AG08395 (cell line): Measurements from ENCODE around the gene C16orf95.
"Not testable (repeated sequence)": the region's sequence is repeated elsewhere in the genome, so short reads cannot be mapped to it uniquely, and the experiment has no call there.

Experiments
- DNase-seq: peaks from one replicate; pipeline ENCODE4 v3.0.0; 2012; ENCODE audit warnings: mixed read lengths, low spot score

The C16orf95 gene

GRCh38 chr16:87316923-87317749 lies at the start of gene C16orf95:
C16orf95 (minus strand) TSS chr16:87317392; CDS start chr16:87317242, 150 bp downstream.
- peak; percentile 100 for DNase-seq

DNA sequence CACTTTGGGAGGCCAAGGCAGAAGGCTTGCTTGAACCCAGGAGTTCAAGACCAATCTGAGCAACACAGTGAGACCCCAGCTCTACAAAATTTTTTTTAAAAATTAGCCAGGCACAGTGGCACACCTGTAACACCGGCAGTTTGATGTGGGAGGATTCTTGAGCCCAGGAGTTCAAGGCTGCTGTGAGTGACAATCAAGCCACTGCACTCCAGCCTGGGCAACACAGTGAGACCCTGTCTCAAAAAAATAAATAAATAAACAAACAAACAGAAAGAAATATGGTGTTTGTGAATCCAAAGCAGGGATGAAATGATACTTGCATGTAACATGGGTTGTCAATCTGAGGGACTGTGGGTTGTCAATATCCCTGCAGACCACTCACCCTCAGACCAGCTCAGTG lies 49.7 kb upstream of the C16orf95 start:
- no peak for DNase-seq

- no peak for DNase-seq
Measured at GRCh38 chr16:87366288-87366687, 49.1 kb upstream of the C16orf95 start.

DNA sequence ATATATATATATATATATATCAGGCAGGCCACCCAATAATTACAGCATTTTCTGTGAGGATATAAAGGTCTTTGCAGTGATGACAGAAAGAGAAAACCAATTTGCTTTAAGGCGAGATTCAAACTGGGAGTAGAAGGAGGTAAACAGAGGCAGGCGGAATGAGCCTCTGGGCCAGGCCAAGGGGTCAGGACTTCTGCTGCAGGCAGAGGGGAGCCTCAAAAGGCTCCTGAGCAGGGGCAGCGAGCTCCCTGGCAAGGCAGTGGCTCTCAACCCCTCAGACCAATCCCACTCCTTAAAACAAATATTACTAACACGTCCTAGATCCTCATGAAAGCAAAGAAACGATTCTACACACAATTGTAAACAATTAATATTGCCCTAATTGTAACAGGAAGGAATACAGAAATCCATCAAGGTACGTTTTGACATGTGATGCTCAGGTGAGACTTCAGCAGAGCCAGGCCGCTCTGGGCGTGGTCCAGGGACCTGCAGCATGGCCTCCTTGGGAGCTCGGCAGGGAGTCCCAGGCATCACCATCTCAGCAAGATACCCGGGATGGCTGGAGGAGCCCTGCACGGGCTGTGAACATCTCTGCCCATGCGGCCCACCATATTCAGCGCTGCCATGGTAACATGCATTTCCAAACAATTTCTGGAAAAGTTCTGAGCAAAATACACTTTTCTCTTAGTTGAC lies 48.0 kb upstream of the C16orf95 start:
- DNase-seq, result no peak

DNA sequence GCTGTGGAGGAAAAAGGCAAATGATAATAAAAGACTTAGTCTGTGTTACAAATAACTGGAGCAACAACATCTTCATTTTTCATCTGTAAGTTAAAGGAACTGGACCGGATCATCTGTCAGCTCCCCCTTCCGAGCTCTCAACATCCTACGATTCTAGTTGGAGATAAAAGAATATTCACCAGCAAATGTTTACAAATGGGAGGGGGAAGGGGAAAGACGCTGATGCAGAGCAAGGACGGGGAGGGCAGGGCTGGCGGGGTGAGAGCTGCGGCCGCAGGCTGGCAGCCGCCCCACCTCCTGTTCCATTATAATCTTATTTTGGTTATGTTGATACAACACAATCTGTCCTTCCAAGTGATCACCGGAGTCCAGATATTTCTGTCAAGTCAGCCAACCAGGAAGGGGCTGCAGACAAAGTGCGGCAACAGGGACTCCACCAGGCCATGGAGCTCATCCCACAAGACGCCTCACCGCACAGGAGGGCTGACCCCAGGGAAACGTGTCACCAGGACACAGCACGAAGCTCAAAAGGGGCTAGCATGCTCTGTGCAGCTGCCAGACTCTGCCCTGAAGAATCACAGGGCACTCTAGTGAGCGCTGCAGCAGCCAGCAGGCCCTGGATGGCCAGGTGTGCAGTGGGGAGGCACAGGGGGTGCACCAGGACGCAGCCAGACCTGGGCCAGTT lies 46.7 kb upstream of the C16orf95 start:
- DNase-seq, result no peak

- not testable (repeated sequence) for DNase-seq
Measured at GRCh38 chr16:87362828-87363559, 45.8 kb upstream of the C16orf95 start.

- no peak for DNase-seq
Measured at GRCh38 chr16:87361916-87362619, 44.9 kb upstream of the C16orf95 start.

DNA sequence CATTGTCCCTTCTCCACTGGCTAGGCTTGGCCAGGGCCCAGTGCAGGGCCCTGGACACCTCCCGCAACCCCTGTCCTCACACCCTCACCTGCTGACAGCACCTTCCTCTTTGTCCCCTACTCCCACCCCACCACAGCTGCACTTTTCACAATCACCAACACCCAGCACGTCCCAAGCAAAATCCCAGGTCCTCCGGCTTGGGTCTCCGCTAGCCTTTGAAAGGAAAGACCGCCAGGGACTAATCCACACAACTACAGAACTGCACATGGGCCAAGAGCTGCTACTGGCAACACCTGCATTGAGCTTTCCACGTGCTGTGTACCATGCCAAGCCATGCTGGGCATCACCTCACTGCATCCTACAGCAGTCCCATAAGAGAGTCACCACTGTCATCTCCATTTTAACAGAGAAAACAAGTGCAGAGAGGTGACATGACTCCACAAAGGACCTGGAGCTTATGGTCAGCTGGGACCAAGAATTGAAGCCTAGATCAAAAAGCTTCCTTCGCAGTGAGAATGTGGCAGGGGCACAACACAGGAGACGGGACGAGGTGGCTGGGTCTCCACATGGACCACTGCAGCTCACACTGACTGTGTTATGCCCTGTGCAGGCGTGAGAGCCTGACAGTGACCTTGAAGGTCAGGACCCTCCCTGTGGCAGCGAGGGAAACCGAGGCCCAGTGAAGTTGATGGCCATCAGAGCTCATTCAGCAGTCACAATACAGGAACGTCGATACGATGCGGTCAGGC lies 43.8 kb upstream of the C16orf95 start:
- DNase-seq, result no peak

DNA sequence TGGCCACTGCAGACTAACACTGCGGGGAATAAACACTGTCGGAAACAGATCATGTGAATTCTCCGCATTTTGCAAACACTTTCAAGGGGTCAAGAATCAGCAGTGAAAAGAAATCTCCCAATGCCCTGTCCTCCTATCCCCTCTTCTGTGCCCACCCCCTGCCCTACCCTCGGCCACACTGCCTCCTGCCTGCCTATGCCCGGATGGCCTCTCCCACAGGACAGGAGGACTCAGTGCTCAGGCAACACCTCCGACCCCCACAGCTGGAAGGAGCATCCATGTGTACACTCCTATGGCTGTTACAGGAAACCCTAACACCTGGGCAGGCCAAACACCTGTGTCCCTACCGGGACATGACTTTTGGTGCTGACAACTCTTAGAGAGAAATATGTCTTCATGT lies 41.9 kb upstream of the C16orf95 start:
- no peak for DNase-seq

DNA sequence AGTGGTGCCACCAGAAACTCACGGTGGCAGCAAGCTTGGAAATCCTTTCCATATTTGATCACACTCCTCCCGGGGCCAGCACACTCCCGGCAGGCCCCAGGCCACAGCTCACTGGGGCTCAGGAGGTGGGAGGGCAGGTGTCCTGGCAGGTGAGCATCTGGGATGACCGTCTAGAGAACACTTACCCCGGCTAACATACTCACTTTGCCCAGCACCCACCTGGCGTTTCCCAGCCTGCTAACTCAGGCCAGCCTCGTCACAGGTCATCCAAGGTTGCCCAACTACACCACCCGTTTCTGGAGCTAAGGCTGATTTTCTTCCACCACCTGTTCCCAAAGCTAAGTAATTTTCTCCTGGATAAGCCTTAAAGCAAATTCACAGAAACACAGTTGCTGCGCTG lies 41.5 kb upstream of the C16orf95 start:
- DNase-seq, result no peak

GRCh38 chr16:87358250-87358649 lies 41.1 kb upstream of the C16orf95 start:
- no peak for DNase-seq

GRCh38 chr16:87356491-87356853 lies 39.3 kb upstream of the C16orf95 start:
- DNase-seq, result no peak

GRCh38 chr16:87353613-87354012 lies 36.4 kb upstream of the C16orf95 start:
- no peak for DNase-seq

GRCh38 chr16:87352818-87353217 lies 35.6 kb upstream of the C16orf95 start:
- DNase-seq, result no peak

DNA sequence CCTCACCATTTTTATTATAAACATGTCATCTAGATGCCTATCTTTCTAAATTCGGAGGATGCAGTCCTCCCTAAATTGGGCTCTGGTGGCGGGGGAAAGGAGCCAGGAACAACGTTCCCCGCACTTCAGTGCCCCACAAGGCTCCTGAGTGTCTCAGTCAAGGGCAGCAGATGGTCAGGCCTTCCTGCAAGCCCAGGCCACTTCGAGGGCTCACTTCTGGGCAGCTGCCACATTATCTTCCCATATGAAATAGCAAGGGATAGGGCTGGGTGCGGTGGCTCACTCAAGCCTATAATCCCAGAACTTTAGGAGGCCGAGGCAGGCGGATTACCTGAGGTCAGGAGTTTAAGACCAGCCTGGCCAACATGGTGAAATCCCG lies 34.1 kb upstream of the C16orf95 start:
- DNase-seq, result peak; percentile 30

DNA sequence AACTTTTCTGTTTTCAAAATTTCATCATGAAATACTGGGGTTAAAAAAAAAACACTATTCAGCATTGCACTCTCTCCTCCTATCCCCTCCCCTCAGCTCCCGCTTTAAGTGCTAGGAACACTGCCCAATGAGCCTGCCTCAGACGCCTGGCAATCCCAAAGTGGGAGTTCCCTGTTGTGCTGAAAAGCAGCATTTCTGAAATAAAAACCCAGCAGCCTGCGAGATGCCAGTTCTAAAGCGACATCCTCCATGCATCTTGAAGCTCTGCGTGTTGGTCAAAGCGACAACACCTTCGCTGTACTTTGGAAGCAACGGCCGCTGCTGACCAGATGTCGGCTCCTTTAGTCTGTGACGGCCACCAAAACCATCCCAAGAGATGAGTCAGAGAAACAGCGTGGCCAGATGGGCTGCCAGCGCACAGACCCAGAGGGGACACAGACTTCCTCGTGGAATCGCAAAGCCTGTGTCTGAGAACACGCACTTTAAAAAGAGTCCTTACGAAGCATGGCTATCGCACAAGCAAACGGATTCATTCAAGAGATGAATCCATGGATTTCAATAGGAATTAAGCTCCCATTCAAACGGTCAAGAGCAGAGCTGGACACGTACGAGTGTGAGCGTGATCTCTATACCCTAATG lies 33.6 kb upstream of the C16orf95 start:
- DNase-seq, result peak; percentile 79

- no peak for DNase-seq
Measured at GRCh38 chr16:87350031-87350430, 32.8 kb upstream of the C16orf95 start.

GRCh38 chr16:87348616-87349157 lies 31.5 kb upstream of the C16orf95 start:
- DNase-seq, result no peak

- DNase-seq, result no peak
Measured at GRCh38 chr16:87347932-87348615, 30.9 kb upstream of the C16orf95 start.
